Mucosa of descending colon (tissue), 3 donors: ENCODE measurements around the gene MGAT5. TPM values are rescaled to one million over a fixed set of nuclear protein-coding genes. Genes with fewer than 3 reads are reported as not detected.

Experiments used
- ATAC-seq: fragments of 200-7000 bp; cut with Tn5 transposase; one replicate; pipeline ENCODE4 v1.9.1; 2020; ENCODE audit warnings: mild to moderate bottlenecking, moderate library complexity
- DNase-seq, 3 donors: peaks; one replicate each; pipeline ENCODE4 v3.0.0-alpha.2; 2020
- H3K36me3 ChIP-seq: fragments of 200-600 bp; one replicate; pipeline ENCODE4 v1.8.0; 2021; ENCODE audit warnings: low read depth, mild to moderate bottlenecking
- H3K4me1 ChIP-seq: fragments of 200-600 bp; one replicate; pipeline ENCODE4 v1.8.0; 2021; ENCODE audit warnings: low read depth, mild to moderate bottlenecking
- H3K4me3 ChIP-seq: fragments of 200-600 bp; one replicate; pipeline ENCODE4 v1.8.0; 2021; ENCODE audit warnings: mild to moderate bottlenecking
- H3K9me3 ChIP-seq: fragments of 200-600 bp; one replicate; pipeline ENCODE4 v1.8.0; 2021; ENCODE audit warnings: mild to moderate bottlenecking
- intact Hi-C, 2 donors: fragments of 100-400 bp; cut with DNase I in 1 of 2; cut with micrococcal nuclease in 1 of 2; formaldehyde crosslinking; loops; one replicate each; pipeline versions ENCODE4 v1.11.0 to v1.11.1; 2022; cut with DNase I, micrococcal nuclease
- total RNA-seq, 3 donors: library from RNA; stranded (reverse); fragmentation: NEBNext Ultra II Directional in 2 of 3; extraction: Animal tissue kit (Norgen Biotek cat#: 25700) in 2 of 3; gene quantifications; one replicate each; pipeline versions ENCODE4 v1.2.1 to v1.2.4, GENCODE V29; 2021 to 2023
- TF ChIP-seq, protein P1 (sequence below): fragments of 200-600 bp; IDR thresholded peaks from one replicate; pipeline ENCODE4 v1.8.0; 2022; ENCODE audit warnings: antibody characterized with exemption, mild to moderate bottlenecking
- donor health status: DM: no; HTN: no; CAD: no; lungs with moderate emphysema.
- donor health status: DM: no; HTN: no; CAD: no.
- donor health status: DM: no; HTN: yes; CAD: no.

The MGAT5 gene
- total RNA-seq, 3 donors from 2014 or later = 56.5 to 75.5 (median 69.7) TPM

DNA sequence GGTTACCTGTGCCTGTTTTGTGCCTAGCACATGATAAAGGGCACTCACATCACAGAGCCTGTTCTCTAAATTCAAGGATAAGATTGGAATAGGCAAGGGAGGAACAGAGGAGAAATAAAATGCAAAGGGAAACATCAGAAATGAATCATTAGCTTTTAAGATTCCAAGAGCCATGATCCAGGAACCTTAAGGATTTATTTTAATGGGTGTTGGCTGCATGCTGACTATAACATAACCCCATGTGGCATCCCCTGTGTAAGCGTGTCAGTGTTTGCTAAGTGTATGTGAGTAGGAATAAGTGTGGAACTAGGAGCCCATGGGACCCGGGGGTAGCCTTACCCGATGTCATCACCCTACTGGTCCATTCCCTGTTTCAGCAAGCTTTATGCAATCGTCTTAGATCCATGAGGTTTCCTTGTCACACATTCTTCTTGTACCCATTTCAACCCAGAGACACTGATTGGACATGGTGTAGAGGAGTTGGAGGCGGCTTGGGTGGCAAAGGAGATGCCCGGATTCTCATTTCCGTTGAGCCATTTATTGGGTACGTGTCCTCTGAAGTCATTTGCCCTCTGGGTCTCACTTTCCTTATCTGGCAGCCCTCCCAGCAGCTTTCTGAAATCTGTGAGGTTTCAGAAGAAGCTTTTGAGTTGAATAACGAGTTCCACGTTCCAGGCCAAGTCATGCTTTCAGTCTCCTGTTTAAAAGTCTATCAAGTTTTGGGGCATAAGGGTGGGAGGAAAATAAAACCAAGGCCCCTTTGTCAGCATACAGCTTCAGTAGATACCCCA lies 117.0 kb downstream of the MGAT5 start:
- TF ChIP-seq, protein P1, sequence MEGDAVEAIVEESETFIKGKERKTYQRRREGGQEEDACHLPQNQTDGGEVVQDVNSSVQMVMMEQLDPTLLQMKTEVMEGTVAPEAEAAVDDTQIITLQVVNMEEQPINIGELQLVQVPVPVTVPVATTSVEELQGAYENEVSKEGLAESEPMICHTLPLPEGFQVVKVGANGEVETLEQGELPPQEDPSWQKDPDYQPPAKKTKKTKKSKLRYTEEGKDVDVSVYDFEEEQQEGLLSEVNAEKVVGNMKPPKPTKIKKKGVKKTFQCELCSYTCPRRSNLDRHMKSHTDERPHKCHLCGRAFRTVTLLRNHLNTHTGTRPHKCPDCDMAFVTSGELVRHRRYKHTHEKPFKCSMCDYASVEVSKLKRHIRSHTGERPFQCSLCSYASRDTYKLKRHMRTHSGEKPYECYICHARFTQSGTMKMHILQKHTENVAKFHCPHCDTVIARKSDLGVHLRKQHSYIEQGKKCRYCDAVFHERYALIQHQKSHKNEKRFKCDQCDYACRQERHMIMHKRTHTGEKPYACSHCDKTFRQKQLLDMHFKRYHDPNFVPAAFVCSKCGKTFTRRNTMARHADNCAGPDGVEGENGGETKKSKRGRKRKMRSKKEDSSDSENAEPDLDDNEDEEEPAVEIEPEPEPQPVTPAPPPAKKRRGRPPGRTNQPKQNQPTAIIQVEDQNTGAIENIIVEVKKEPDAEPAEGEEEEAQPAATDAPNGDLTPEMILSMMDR = no peak
- intact Hi-C loops = no loop called here
- Histone ChIP-seq H3K4me1 (no peaks in the 10 kb centered on the region), H3K4me3 (no peak overlapping the region), H3K9me3 (no peaks in the 10 kb centered on the region), H3K36me3 (no peaks in the 10 kb centered on the region)
- DNase-seq (no peak), ATAC-seq (no peak)

DNA sequence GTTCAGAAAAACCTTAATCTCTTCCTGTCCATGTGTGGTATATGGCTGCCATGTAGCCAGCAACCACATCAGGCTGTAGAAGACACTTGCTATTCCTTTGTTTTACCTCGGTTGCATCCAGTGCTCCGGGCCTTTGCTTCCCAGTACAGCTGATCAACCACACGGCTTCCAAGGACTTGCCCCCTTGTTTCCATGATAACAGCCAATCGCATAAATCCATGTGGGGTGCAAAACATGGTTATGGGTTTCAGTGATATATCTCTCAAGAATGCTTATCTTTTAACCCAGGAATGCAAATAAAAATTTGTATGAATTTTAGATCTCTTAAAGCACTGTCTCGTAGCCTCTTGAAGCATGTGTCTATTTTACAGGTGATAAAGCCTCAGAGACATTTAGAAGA lies 118.3 kb downstream of the MGAT5 start:
- Histone ChIP-seq H3K4me1 (no peaks in the 10 kb centered on the region), H3K36me3 (no peaks in the 10 kb centered on the region), H3K4me3 (no peak overlapping the region), H3K9me3 (no peaks in the 10 kb centered on the region)
- intact Hi-C loops = no loop called here
- TF ChIP-seq, protein P1 = no peak
- ATAC-seq = no peak
- DNase-seq = no peak

DNA sequence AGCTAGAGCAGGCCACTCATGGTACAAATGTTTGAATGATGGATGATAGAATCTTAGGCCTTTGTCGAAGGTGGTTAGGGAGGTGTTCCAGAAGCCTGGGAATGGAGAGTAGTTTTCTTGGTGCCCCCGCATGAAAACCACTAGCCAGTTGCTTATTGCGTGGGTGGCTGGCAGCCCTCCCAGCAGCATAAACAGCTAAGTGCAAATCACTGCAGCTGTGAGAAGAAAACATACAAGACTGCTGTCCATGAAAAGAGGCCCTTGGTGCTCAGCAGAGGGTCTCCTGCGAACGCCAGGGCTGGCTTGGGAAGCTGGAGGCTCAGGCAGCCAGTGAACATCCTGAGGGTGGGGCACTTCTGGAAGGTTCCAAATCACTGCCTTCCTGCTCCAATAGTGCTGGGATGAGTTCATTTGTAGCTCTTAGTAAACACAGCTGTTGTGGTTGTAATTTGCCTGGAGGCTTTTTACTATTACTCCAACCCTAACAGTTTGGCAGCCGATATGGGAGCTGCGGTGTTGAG lies 118.8 kb downstream of the MGAT5 start:
- Histone ChIP-seq H3K4me3 (no peak overlapping the region), H3K9me3 (no peaks in the 10 kb centered on the region), H3K4me1 (no peaks in the 10 kb centered on the region), H3K36me3 (no peaks in the 10 kb centered on the region)
- TF ChIP-seq, protein P1 = no peak
- ATAC-seq = peak; percentile 21
- intact Hi-C loops = no loop called here
- no peak for DNase-seq

DNA sequence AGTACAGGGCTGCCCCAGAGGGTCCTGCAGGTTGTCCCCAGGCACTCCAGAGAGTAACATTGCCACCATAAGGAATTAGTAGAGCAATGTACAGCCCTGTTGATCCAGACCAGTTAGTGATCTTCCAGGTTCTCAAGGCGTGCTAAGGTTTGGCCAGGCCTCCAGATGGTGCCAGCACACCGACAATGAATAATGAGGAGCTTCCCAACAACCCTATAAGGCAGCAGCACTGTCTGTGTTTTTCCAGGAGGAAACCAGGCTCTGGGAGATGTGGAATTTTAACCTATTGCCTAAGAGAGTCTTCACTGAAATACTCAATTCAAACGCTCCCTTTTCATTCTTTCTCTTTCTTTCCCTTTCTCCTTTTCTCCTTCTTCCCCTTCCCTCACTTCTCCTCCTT lies 122.1 kb downstream of the MGAT5 start:
- DNase-seq = peak in 2 of 3 donors; percentile 52 to 56
- Histone ChIP-seq H3K36me3 (no peaks in the 10 kb centered on the region), H3K4me1 (no peaks in the 10 kb centered on the region), H3K4me3 (no peak overlapping the region), H3K9me3 (no peaks in the 10 kb centered on the region)
- intact Hi-C loops = no loop called here
- peak; percentile 89 for ATAC-seq
- TF ChIP-seq, protein P1 = no peak

DNA sequence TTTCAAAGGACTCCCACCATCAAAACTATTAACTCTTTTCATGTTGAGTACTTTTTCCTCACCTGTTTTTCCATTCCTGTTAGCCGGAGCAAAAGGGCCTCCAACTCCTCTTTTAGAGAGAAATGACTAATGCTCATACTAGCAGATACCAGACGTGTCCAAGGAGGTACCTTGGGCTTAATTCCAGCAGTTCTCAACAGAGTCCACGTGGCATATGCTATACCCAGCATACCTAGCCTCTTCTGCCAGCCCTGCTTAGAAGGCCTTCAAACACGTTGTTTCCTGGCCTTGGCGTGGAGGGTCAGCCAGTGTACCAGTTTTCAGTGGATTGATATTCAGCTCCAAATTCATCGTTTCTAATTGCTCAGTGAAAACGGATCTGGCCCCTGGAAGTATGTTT lies 123.9 kb downstream of the MGAT5 start:
- no peak for DNase-seq
- Histone ChIP-seq H3K36me3 (no peaks in the 10 kb centered on the region), H3K4me3 (no peak overlapping the region), H3K4me1 (no peaks in the 10 kb centered on the region), H3K9me3 (no peaks in the 10 kb centered on the region)
- no peak for ATAC-seq
- intact Hi-C loops = no loop called here
- TF ChIP-seq, protein P1 = no peak
